K562 (cell line): ENCODE results near the gene LINC00632.

Experiments used
- CBX8 ChIP-seq: fragments of 200-600 bp; sonication (generic); IDR thresholded peaks from 2 replicates; pipeline ENCODE4 v1.6.1; 2012; ENCODE audit warnings: borderline replicate concordance, mixed run types, low read depth, mild to moderate bottlenecking, moderate library complexity, mixed read lengths, low read length, control low read depth, inconsistent platforms; ENCODE audit not compliant: poor library complexity, severe bottlenecking; ENCODE audit errors: extremely low read depth
- GABPA ChIP-seq: fragments of 200-800 bp; sonication (Bioruptor generic); conservative IDR thresholded peaks from 2 replicates; pipeline ENCODE4 v1.6.1; 2016; ENCODE audit warnings: low read depth, missing genetic modification characterization, missing compliant biosample characterization
- HCFC1 ChIP-seq: IDR thresholded peaks from 2 replicates; pipeline ENCODE4 v1.6.1; 2012; ENCODE audit warnings: low read depth, low read length, improper control_type of control experiment
- HOMEZ ChIP-seq: fragments of 250-450 bp; sonication (Bioruptor Pico); IDR thresholded peaks from 2 replicates; pipeline ENCODE4 v1.4.0; 2020; ENCODE audit warnings: mild to moderate bottlenecking, moderate library complexity
- JUN ChIP-seq, 2 experiments: sonication (generic) in 1 of 2; formaldehyde crosslinking in 1 of 2; IDR thresholded peaks; 2 replicates each; pipeline versions ENCODE4 v1.6.1 to v1.8.0; 2012 to 2022; ENCODE audit warnings: borderline replicate concordance in 2 of 2, mild to moderate bottlenecking in 2 of 2, improper control_type of control experiment in 1 of 2, low read depth in 1 of 2, low read length in 1 of 2, missing genetic modification reagents in 1 of 2
- MYC ChIP-seq, 2 experiments: fragments of 250-450 bp in 1 of 2; sonication (Bioruptor Pico) in 1 of 2; IDR thresholded peaks; 2 replicates each; pipeline versions ENCODE4 v1.5.1 to v1.6.1; 2012 to 2021; ENCODE audit warnings: low read depth in 2 of 2, borderline replicate concordance in 1 of 2, improper control_type of control experiment in 1 of 2, low read length in 1 of 2, mild to moderate bottlenecking in 1 of 2, moderate library complexity in 1 of 2
- POLR2AphosphoS5 ChIP-seq: IDR thresholded peaks from 2 replicates; pipeline ENCODE4 v1.6.1; 2011; ENCODE audit warnings: mild to moderate bottlenecking, low read depth, low read length, moderate library complexity; ENCODE audit not compliant: control insufficient read depth, insufficient read depth
- SP2 ChIP-seq: IDR thresholded peaks from 2 replicates; pipeline ENCODE4 v1.6.1; 2011; ENCODE audit warnings: mild to moderate bottlenecking, low read depth, low read length, moderate library complexity; ENCODE audit not compliant: poor library complexity, severe bottlenecking; ENCODE audit errors: extremely low read depth
- USF1 ChIP-seq: sonication (generic); formaldehyde crosslinking; IDR thresholded peaks from 2 replicates; pipeline ENCODE4 v1.9.0; 2022; ENCODE audit warnings: mild to moderate bottlenecking, missing genetic modification reagents
- ZFX ChIP-seq: sonication (generic); formaldehyde crosslinking; IDR thresholded peaks from 2 replicates; pipeline ENCODE4 v1.8.0; 2022; ENCODE audit warnings: mild to moderate bottlenecking, missing genetic modification reagents, moderate library complexity
- ZNF133 ChIP-seq: fragments of 250-450 bp; sonication (Bioruptor Pico); IDR thresholded peaks from 2 replicates; pipeline ENCODE4 v1.4.0; 2020; ENCODE audit warnings: mild to moderate bottlenecking
- ZNF174 ChIP-seq: fragments of 250-450 bp; sonication (Bioruptor Pico); IDR thresholded peaks from 2 replicates; pipeline ENCODE4 v1.4.0; 2020; ENCODE audit warnings: mild to moderate bottlenecking
- ZNF57 ChIP-seq: fragments of 450-650 bp; formaldehyde crosslinking; IDR thresholded peaks from 2 replicates; pipeline ENCODE4 v1.4.0; 2020; ENCODE audit warnings: mild to moderate bottlenecking, moderate library complexity

GRCh38 chrX:140765043-140765784 lies 55.7 kb downstream of the LINC00632 start:
- TF ChIP-seq ZNF174 (no peak), CBX8 (no peak), MYC (IDR thresholded peaks at IDR 0.05; ENCODE audit: low read depth, low read length) (no peak), MYC (CRISPR knock-in tag; IDR thresholded peaks at IDR 0.05; ENCODE audit: borderline replicate concordance, low read depth) (no peak), USF1 (CRISPR knock-in tag) (no peak), ZNF57 (CRISPR knock-in tag) (no peak), POLR2AphosphoS5 (no peak), SP2 (no peak), GABPA (tag) (no peak), ZFX (CRISPR knock-in tag) (no peak), ZNF133 (CRISPR knock-in tag) (no peak), JUN (IDR thresholded peaks at IDR 0.05; ENCODE audit: borderline replicate concordance, low read depth, low read length) (no peak), JUN (CRISPR knock-in tag; IDR thresholded peaks at IDR 0.05; ENCODE audit: borderline replicate concordance) (no peak), HCFC1 (no peak), HOMEZ (CRISPR knock-in tag) (no peak)
